ENCODE measurements around the gene SLC32A1.
A peak's percentile ranks its signal among the peaks of the same experiment; 100 is the strongest.

Gene SLC32A1

DNA sequence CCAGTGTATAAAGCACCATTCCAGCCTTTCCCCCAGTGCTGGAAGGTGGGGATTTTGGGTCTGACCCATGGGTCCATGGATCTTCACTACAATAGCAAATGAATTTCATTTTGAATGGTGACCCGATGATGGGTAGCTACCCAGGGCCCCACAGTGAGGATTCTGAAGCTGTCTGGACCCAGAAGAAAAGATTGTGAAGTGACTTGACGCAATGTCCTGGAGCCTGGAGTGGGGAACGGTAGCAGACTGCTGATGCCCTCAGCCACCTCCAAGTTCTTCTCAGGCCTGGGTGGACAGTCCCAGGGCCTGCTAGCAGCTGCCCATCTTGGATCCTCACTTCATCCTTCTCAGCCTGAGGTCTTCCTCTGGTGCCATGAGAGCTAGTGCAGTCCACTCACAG, 23.4 kb upstream of the SLC32A1 start:
- H3K27ac Mint-ChIP-seq, result no peak overlapping the region
- TF ChIP-seq, protein P1, sequence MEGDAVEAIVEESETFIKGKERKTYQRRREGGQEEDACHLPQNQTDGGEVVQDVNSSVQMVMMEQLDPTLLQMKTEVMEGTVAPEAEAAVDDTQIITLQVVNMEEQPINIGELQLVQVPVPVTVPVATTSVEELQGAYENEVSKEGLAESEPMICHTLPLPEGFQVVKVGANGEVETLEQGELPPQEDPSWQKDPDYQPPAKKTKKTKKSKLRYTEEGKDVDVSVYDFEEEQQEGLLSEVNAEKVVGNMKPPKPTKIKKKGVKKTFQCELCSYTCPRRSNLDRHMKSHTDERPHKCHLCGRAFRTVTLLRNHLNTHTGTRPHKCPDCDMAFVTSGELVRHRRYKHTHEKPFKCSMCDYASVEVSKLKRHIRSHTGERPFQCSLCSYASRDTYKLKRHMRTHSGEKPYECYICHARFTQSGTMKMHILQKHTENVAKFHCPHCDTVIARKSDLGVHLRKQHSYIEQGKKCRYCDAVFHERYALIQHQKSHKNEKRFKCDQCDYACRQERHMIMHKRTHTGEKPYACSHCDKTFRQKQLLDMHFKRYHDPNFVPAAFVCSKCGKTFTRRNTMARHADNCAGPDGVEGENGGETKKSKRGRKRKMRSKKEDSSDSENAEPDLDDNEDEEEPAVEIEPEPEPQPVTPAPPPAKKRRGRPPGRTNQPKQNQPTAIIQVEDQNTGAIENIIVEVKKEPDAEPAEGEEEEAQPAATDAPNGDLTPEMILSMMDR (IDR thresholded peaks at IDR 0.05), result no peak
- peaks cover 3% of the 10 kb centered on the region for H3K4me1 Mint-ChIP-seq
- DNase-seq, result no peak
- H3K4me3 Mint-ChIP-seq, result no peak overlapping the region
- H3K9me3 Mint-ChIP-seq, result no peaks in the 10 kb centered on the region
- H3K27me3 Mint-ChIP-seq (ENCODE audit: low read depth, poor library complexity), result peaks cover 5% of the 10 kb centered on the region
- H3K36me3 Mint-ChIP-seq (ENCODE audit: low read depth), result no peaks in the 10 kb centered on the region

DNA sequence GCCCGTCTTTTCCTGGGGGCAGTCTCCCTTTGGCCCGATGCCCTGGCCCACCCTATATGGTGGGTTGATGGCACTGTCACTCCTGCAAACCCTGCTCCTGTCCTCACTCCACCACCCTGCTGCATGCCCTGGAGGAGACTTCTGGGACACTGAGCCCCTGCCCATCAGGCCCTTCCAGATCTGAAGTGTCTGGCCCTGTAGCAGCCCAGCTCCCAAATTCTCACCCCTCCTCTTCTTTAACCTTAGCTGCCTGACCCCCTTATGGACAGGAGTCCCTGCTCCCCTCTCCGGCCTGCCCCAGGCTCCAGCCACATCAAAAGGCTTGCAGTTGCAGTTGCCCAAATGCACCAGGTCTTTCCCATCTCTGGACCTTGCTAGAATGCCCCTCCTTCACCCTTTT, 20.8 kb upstream of the SLC32A1 start:
- no peak overlapping the region for H3K27ac Mint-ChIP-seq
- H3K36me3 Mint-ChIP-seq (ENCODE audit: low read depth), result no peaks in the 10 kb centered on the region
- no peak for DNase-seq
- no peak overlapping the region for H3K4me3 Mint-ChIP-seq
- H3K4me1 Mint-ChIP-seq, result peaks cover 24% of the 10 kb centered on the region
- peaks cover 13% of the 10 kb centered on the region for H3K27me3 Mint-ChIP-seq (ENCODE audit: low read depth, poor library complexity)
- H3K9me3 Mint-ChIP-seq, result no peaks in the 10 kb centered on the region
- TF ChIP-seq, protein P1 (IDR thresholded peaks at IDR 0.05), result no peak

DNA sequence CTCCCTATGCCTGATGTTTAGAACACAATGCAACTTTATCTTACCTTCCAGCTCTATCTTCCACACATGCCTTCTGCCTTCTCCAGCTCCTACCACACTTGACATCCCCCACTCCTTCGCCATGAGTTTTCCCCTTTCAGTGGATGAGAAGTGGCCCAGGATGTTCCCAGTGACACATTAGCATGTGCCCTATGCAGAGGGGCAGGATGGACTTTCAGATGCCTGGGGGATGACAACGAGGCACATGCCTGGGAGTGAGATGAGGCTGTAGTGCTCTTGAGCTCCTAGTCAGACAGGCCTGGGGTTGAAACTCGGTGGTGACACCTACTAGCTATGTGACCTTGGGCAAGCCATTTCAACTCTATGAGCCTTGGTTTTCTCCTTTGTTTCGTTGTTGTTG, 20.1 kb upstream of the SLC32A1 start:
- H3K36me3 Mint-ChIP-seq (ENCODE audit: low read depth), result no peaks in the 10 kb centered on the region
- TF ChIP-seq, protein P1 (IDR thresholded peaks at IDR 0.05), result no peak
- no peak overlapping the region for H3K4me3 Mint-ChIP-seq
- no peak for DNase-seq
- H3K4me1 Mint-ChIP-seq, result peaks cover 30% of the 10 kb centered on the region
- H3K27me3 Mint-ChIP-seq (ENCODE audit: low read depth, poor library complexity), result peaks cover 15% of the 10 kb centered on the region
- H3K27ac Mint-ChIP-seq, result no peak overlapping the region
- H3K9me3 Mint-ChIP-seq, result no peaks in the 10 kb centered on the region

DNA sequence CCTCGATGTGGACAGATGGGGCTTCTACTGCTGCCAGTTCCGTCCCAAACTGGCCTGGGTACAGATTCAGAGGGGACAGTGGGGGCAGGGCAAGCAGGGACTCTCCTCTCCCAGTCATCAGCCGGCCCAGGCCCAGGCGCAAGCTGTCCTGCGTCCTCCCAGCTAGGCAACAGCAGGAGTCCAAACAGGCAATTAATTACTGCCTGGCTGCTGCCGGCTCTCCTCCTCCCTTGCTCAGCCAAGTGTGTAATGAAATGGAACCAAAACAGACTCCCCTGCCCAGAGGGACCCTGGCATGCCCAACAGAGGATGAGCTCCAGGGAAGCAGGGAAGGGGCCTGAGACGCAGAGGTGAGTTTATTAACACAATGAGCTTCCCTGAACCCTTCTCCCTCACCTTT, 17.8 kb upstream of the SLC32A1 start:
- no peak overlapping the region for H3K4me3 Mint-ChIP-seq
- TF ChIP-seq, protein P1 (IDR thresholded peaks at IDR 0.05), result no peak
- peaks cover 29% of the 10 kb centered on the region for H3K27me3 Mint-ChIP-seq (ENCODE audit: low read depth, poor library complexity)
- no peaks in the 10 kb centered on the region for H3K9me3 Mint-ChIP-seq
- H3K27ac Mint-ChIP-seq, result peak overlapping the region; percentile 56
- peaks cover 37% of the 10 kb centered on the region for H3K4me1 Mint-ChIP-seq
- no peaks in the 10 kb centered on the region for H3K36me3 Mint-ChIP-seq (ENCODE audit: low read depth)
- DNase-seq, result peak; percentile 70

DNA sequence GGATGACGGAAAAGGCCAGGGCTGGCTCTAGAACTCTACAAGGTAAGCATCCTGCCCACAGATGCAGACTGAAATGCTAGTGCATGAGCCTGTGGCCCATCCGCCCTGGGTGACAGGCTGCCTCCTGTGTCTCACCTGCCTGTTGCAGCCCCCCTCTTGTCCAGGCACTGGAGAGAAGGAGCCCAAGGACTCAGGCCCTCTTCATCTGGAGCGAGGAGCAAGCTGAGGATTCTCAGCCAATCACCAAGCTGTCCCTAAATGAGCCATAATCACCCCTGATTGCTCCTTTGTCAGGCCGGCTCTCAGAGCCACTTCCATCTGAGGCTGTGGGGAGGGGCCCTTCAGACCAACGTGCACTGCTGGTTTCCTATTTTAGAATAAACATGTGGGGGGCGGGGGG, 10.0 kb upstream of the SLC32A1 start:
- H3K36me3 Mint-ChIP-seq (ENCODE audit: low read depth), result no peaks in the 10 kb centered on the region
- DNase-seq, result no peak
- no peaks in the 10 kb centered on the region for H3K9me3 Mint-ChIP-seq
- H3K27me3 Mint-ChIP-seq (ENCODE audit: low read depth, poor library complexity), result peaks cover 65% of the 10 kb centered on the region
- no peak overlapping the region for H3K27ac Mint-ChIP-seq
- no peak overlapping the region for H3K4me3 Mint-ChIP-seq
- peaks cover 52% of the 10 kb centered on the region for H3K4me1 Mint-ChIP-seq
- TF ChIP-seq, protein P1 (IDR thresholded peaks at IDR 0.05), result no peak

DNA sequence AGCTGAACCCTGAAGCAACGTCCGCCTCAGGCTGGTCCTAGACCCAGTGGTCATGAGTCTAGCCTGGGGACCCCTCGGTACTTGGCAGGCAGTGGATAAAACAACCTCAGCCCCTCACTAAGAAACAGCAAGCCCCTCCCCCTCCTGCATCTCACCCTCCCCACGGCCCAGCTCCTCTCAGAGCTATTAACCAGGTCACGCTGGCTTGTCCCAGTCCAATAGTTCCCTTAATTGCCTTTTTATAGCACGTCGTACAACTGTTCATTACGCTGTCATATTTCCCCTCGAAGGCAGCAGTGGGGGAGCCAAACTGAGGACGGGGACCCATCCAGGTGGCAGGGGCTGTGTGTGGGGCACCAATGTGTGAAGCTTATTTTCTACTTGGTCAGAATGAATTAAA, 8.6 kb upstream of the SLC32A1 start:
- TF ChIP-seq, protein P1 (IDR thresholded peaks at IDR 0.05), result no peak
- Mint-ChIP-seq H3K4me1 (peaks cover 60% of the 10 kb centered on the region), H3K4me3 (no peak overlapping the region), H3K27ac (no peak overlapping the region), H3K9me3 (no peaks in the 10 kb centered on the region), H3K36me3 (ENCODE audit: low read depth) (no peaks in the 10 kb centered on the region), H3K27me3 (ENCODE audit: low read depth, poor library complexity) (peaks cover 66% of the 10 kb centered on the region)
- DNase-seq, result peak; percentile 37
